T-helper 1 cell treated with Interleukin-12 subunit alpha and Interleukin-12 subunit beta and Interleukin-4 antibody, amounts not matched to agents 30 μg/mL and 1 μg/mL, for 36 hours (primary cell): ENCODE results near the gene L3MBTL2.

Source experiments
- H3K27ac Mint-ChIP-seq: one replicate; pipeline ENCODE4 v1.8.0; 2021; ENCODE audit warnings: mild to moderate bottlenecking, mixed read lengths
- H3K27me3 Mint-ChIP-seq: one replicate; pipeline ENCODE4 v1.8.0; 2021; ENCODE audit warnings: low read depth, mixed read lengths
- H3K36me3 Mint-ChIP-seq: one replicate; pipeline ENCODE4 v1.8.0; 2021; ENCODE audit warnings: low read depth, mixed read lengths
- H3K4me1 Mint-ChIP-seq: one replicate; pipeline ENCODE4 v1.8.0; 2021; ENCODE audit warnings: low read depth, mixed read lengths
- H3K4me3 Mint-ChIP-seq: one replicate; pipeline ENCODE4 v1.8.0; 2021; ENCODE audit warnings: mild to moderate bottlenecking, moderate library complexity, mixed read lengths
- H3K9me3 Mint-ChIP-seq: one replicate; pipeline ENCODE4 v1.8.0; 2021; ENCODE audit warnings: mixed read lengths

L3MBTL2 gene

DNA sequence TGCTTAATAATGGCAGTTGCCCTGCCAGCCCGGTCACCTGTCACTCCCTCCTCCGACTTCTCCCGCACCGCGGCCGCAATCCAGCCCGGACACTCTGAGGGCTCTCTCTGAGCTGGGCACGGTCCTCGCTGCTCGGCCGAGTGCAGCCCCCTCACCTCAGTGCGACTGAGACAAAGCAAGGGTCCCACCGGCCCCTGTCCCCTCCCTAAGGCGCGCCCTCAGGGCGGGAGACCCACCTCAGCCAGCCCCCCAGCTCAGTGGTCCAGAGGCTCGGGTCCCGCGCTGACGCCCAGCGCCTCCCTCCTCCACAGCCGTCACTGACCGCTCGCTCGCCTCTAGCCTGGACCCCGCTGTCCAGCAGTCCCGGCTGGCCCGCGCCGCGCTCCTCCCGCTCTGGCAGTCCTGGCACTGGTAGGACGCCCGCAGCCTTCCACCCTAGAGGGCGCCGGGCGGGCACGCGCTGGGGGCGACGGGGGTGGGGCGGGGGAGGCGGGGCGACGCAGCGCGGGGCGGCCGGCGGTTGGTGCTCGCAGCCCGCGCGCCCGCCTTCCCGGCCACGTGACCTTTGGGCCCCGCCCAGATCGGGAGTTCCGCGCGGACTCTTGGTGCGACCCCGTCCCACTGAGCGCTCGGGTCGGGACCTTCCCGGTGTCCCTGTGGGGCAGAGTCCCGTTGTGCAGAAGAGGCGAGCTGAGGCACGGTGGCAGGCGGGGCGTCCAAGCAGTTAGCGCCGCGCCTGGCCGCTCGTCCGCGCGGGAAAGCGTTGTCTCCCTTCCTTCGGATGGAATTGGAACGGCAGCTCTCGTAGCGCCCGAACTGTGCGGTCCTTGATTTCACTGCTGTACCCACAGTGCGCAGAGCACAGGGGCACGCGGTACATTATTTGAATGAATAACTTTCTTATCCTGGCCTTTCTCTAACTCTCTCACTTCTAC, 7.8 kb upstream of the L3MBTL2 start:
- Mint-ChIP-seq H3K27ac (peak overlapping the region; percentile 44), H3K36me3 (no peaks in the 10 kb centered on the region), H3K4me1 (peaks cover 8% of the 10 kb centered on the region), H3K9me3 (no peaks in the 10 kb centered on the region), H3K27me3 (peaks cover 39% of the 10 kb centered on the region), H3K4me3 (peak overlapping the region; percentile 87)

DNA sequence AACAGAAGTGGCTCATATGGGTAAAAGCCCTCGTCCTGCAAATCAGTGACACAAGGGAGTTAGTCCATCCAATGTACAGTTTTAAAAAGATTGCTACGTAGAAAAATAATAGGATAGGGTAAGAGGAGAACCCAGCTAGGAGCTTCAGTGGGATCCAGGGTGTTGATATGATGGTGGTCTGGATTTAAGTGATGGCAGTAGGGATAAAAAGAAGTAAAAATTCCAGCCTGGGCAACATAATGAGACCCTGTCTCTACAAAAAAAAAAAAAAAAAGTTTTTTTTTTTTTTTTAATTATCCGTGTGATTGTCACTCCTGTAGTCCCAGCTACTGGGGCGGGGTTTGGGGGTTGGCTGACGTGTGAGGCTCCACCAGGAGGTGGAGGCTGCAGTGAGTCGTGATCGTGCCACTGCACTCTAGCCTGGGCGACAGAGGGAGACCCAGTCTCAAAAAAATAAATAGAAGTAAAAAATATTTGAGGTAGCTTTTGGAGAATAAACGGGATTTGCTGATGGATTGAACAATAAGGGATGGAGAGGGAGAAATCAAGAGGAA, 7.0 kb upstream of the L3MBTL2 start:
- peak overlapping the region; percentile 87 for H3K4me3 Mint-ChIP-seq
- H3K36me3 Mint-ChIP-seq = no peaks in the 10 kb centered on the region
- H3K27ac Mint-ChIP-seq = peak overlapping the region; percentile 44
- H3K4me1 Mint-ChIP-seq = peaks cover 8% of the 10 kb centered on the region
- peaks cover 38% of the 10 kb centered on the region for H3K27me3 Mint-ChIP-seq
- H3K9me3 Mint-ChIP-seq = no peaks in the 10 kb centered on the region

DNA sequence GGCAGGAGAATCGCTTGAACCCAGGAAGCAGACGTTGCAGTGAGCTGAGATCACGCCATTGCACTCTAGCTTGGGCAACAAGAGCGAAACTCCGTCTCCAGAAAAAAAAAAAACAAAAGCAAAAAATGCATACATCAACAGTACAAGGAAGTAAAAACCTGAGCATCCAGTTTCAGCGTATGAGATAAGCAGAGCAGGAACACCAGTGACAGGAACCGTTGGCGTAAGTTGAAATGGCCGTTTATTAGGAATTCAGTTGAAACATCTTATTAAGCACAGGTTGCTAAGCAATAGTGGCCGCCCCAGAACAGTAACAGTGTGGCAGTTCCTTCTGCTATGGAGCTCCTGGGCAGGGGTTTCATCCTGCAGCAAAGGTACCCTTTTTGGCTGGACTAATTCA, 4.0 kb upstream of the L3MBTL2 start:
- no peaks in the 10 kb centered on the region for H3K9me3 Mint-ChIP-seq
- H3K27me3 Mint-ChIP-seq = peaks cover 36% of the 10 kb centered on the region
- peaks cover 22% of the 10 kb centered on the region for H3K4me1 Mint-ChIP-seq
- H3K27ac Mint-ChIP-seq = no peak overlapping the region
- H3K4me3 Mint-ChIP-seq = no peak overlapping the region
- peaks cover 1% of the 10 kb centered on the region for H3K36me3 Mint-ChIP-seq

DNA sequence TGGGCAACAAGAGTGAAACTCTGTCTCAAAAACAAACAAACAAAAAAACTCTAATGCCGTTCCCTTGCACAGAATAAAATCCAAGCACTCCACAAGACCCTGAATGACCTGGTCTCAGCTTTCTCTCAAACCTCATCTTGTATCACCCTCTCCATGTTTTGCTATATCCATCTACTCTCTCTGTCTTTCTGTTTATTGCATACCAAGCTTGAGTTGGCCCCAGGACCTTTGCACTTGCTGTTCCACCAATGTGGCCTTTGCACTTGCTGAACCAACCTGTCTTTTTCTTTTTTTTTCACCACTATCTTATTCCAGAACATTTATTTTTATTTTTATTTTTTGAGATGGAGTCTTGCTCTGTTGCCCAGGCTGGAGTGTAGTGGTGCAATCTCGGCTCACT, 2.0 kb upstream of the L3MBTL2 start:
- Mint-ChIP-seq H3K4me1 (peaks cover 25% of the 10 kb centered on the region), H3K4me3 (no peak overlapping the region), H3K27ac (no peak overlapping the region), H3K27me3 (peaks cover 25% of the 10 kb centered on the region), H3K9me3 (no peaks in the 10 kb centered on the region), H3K36me3 (peaks cover 3% of the 10 kb centered on the region)

DNA sequence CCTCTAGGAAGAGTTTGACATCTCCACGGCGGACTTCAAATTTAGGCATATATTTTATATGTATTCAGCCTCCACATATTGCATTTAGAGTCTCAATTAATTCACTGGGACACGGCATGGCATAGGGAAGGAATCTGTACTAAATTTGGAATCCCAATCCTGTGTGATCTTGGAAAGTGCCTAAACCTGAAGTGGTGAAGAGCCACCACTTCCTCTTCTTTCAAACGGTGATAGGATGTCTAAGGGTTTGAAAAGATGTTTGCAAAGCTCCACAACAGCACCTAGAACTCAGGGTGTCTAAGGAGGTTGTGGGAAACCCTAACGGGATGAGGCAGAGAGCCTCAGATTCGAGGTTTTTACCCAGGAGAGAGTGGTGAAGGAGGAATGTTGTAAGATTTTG, 1.0 kb upstream of the L3MBTL2 start:
- no peaks in the 10 kb centered on the region for H3K9me3 Mint-ChIP-seq
- peaks cover 23% of the 10 kb centered on the region for H3K4me1 Mint-ChIP-seq
- H3K36me3 Mint-ChIP-seq = peaks cover 6% of the 10 kb centered on the region
- peak overlapping the region; percentile 76 for H3K4me3 Mint-ChIP-seq
- H3K27ac Mint-ChIP-seq = peak overlapping the region; percentile 72
- H3K27me3 Mint-ChIP-seq = peaks cover 20% of the 10 kb centered on the region

DNA sequence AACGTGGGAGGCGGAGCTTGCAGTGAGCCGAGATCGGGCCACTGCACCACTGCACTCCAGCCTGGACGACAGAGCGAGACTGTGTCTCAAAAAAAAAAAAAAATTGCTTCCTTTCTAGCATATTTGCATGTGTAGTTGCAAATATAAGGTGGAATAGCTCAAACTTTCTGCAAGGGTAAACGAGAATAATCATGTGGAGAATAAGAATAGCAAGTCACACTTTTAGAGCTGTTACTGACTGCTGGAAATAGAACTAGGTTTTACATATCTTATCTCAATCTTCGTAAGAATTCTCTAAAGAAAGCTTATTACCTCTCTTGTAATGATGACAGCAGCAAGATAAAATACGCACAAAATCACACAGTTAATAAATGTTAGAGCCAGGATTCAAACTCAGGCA, 1.6 kb downstream of the L3MBTL2 start:
- H3K4me3 Mint-ChIP-seq = peak overlapping the region; percentile 53
- H3K9me3 Mint-ChIP-seq = no peaks in the 10 kb centered on the region
- peaks cover 11% of the 10 kb centered on the region for H3K36me3 Mint-ChIP-seq
- H3K4me1 Mint-ChIP-seq = peaks cover 26% of the 10 kb centered on the region
- peaks cover 8% of the 10 kb centered on the region for H3K27me3 Mint-ChIP-seq
- H3K27ac Mint-ChIP-seq = no peak overlapping the region

DNA sequence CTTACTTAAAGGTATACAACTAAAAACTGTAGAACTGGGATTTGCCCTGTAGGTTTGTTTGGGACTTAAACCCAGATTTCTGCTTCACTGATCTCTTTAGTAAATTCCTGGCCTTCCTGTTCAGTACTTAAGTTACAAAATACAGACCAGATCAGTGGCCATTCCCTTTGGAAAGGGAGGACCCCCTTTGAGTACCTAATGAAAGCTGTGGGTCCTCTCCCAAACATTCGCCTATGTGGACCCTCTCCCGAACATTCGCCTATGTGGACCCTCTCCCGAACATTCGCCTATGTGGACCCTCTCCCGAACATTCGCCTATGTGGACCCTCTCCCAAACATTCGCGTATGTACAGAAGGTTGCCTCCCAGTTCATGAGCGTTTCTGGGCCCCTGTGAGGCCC, 10.3 kb downstream of the L3MBTL2 start:
- peak overlapping the region; percentile 81 for H3K27ac Mint-ChIP-seq
- H3K36me3 Mint-ChIP-seq = peaks cover 41% of the 10 kb centered on the region

DNA sequence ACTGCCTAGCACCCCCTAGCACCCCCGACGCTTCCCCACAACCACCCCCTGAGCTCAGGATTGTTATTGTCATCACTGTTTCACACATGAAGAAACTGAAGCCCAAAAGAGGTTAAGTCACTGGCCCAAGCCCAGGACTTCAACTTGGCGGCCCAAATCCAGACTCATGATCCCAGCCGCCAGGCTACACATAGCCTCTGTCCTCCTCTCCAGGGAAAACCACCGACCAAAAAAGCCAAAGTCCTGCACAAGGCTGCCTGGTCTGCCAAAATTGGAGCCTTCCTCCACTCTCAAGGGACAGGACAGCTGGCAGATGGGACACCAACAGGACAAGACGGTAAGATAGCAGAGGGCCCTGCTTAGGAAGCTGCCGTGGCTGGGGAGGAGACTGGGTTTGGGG, 10.8 kb downstream of the L3MBTL2 start:
- Mint-ChIP-seq H3K36me3 (peaks cover 41% of the 10 kb centered on the region), H3K27ac (peak overlapping the region; percentile 81), H3K9me3 (no peaks in the 10 kb centered on the region), H3K4me1 (peaks cover 30% of the 10 kb centered on the region), H3K27me3 (no peaks in the 10 kb centered on the region), H3K4me3 (peak overlapping the region; percentile 63)

More for the DNA sequence above, 10.3 kb downstream of the L3MBTL2 start:
- H3K4me1 Mint-ChIP-seq = peaks cover 30% of the 10 kb centered on the region
- H3K9me3 Mint-ChIP-seq = no peaks in the 10 kb centered on the region
- H3K4me3 Mint-ChIP-seq = peak overlapping the region; percentile 35
- H3K27me3 Mint-ChIP-seq = no peaks in the 10 kb centered on the region

DNA sequence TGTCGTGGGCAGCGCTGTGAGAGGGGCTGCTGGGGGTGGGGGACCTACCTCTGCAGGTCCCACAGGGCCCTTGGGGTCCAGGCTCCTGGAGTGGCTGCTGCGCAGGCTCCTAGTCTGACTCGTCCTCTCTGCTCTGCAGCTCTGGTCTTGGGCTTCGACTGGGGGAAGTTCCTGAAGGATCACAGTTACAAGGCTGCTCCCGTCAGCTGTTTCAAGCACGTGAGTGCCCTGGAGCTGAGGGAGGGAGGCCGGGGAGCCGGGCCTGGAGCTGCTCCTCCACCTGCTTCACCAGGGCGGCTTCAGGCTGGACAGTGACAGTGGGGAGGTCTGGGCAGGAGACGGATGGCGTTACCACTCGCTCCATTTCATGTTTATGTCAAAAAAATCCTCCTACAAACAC, 11.9 kb downstream of the L3MBTL2 start:
- peaks cover 44% of the 10 kb centered on the region for H3K36me3 Mint-ChIP-seq
- H3K9me3 Mint-ChIP-seq = no peaks in the 10 kb centered on the region
- peaks cover 30% of the 10 kb centered on the region for H3K4me1 Mint-ChIP-seq
- H3K27me3 Mint-ChIP-seq = no peaks in the 10 kb centered on the region
- peak overlapping the region; percentile 63 for H3K4me3 Mint-ChIP-seq
- H3K27ac Mint-ChIP-seq = peak overlapping the region; percentile 93

DNA sequence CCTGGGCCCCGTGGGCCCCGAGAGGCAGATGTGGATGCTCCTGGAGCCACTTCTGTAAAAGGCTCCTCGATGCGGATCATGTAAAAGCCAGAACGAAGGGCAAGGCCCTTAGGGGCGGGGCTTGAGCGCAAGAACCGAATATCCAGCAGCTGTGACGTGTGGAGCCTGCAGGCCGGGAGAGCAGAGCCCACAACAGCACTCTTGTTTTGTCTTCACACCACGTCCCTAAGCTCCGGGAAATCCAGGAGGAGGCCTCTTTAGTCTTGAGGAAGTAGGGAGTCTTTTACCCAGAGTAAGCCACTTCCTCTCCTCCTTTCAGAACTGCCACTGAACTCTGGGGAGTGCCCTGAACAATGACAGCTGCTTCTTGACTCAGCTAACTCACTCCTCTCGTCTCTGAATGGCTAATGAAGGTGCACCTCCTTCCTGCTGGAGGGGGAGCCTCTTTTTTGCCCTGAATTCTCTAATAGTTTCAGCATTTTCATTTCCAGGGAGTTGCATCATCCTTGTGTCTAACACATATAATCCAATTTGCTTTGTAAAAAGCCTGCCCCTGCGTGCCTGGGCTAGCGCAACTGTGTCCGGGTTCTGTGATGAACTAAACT, 12.5 kb downstream of the L3MBTL2 start:
- H3K36me3 Mint-ChIP-seq = peaks cover 42% of the 10 kb centered on the region
- peak overlapping the region; percentile 63 for H3K4me3 Mint-ChIP-seq
- H3K27ac Mint-ChIP-seq = peak overlapping the region; percentile 93
- no peaks in the 10 kb centered on the region for H3K27me3 Mint-ChIP-seq
- peaks cover 30% of the 10 kb centered on the region for H3K4me1 Mint-ChIP-seq
- H3K9me3 Mint-ChIP-seq = no peaks in the 10 kb centered on the region

DNA sequence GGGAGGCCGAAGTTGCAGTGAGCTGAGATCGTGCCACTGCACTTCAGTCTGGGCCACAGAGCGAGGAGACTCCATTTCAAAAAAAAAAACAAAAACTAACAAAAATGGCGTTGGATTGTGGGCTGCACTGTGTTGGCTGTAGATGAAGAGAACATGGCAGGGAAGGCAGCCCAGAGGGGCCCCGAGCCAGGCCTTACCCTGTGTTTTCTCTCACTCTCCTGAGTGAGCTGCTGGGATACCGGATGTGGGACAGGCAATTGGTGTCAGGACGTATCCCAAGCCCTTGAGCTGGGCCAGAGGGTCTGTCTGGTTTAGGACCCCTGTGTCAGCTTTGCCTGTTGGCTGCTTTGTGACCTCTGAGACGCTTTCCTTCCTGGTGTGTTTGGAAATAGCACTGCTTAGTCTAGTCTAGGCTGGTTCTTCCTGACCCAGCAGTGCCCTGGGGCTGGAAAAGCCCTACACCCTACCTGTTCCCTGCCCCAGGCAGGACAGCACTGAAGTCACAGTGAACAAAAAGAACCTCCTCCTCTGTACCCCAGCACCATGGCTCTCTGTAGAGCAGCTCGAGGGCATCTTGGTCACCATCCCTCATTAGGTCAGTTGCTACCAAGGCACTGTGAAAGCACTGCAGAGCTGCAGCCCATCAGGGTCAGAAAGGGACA, 17.9 kb downstream of the L3MBTL2 start:
- Mint-ChIP-seq H3K9me3 (no peaks in the 10 kb centered on the region), H3K27ac (no peak overlapping the region), H3K4me1 (peaks cover 6% of the 10 kb centered on the region), H3K4me3 (no peak overlapping the region), H3K27me3 (no peaks in the 10 kb centered on the region), H3K36me3 (peaks cover 20% of the 10 kb centered on the region)

DNA sequence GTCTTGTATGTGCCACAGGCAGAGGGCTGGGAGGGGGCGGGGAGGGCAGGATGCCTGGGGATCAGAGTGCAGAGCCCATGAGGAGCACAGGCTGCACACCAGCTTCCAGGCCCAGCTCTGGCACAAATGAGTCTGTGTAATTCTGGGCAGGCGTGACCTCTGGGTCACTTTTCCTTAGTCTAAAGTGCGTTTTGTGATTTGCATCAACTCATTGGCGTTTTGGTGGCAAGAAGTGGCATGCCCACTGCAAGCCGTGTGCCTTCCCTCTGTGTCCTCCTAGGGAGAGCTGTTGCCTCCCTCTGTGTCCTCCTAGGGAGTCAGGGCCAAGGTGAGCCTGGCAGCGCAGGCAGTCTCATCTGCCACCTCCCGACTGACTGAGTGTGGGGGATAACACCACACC, 18.4 kb downstream of the L3MBTL2 start:
- H3K27ac Mint-ChIP-seq = no peak overlapping the region
- H3K27me3 Mint-ChIP-seq = no peaks in the 10 kb centered on the region
- H3K9me3 Mint-ChIP-seq = no peaks in the 10 kb centered on the region
- no peak overlapping the region for H3K4me3 Mint-ChIP-seq
- H3K4me1 Mint-ChIP-seq = peaks cover 5% of the 10 kb centered on the region
- peaks cover 19% of the 10 kb centered on the region for H3K36me3 Mint-ChIP-seq

DNA sequence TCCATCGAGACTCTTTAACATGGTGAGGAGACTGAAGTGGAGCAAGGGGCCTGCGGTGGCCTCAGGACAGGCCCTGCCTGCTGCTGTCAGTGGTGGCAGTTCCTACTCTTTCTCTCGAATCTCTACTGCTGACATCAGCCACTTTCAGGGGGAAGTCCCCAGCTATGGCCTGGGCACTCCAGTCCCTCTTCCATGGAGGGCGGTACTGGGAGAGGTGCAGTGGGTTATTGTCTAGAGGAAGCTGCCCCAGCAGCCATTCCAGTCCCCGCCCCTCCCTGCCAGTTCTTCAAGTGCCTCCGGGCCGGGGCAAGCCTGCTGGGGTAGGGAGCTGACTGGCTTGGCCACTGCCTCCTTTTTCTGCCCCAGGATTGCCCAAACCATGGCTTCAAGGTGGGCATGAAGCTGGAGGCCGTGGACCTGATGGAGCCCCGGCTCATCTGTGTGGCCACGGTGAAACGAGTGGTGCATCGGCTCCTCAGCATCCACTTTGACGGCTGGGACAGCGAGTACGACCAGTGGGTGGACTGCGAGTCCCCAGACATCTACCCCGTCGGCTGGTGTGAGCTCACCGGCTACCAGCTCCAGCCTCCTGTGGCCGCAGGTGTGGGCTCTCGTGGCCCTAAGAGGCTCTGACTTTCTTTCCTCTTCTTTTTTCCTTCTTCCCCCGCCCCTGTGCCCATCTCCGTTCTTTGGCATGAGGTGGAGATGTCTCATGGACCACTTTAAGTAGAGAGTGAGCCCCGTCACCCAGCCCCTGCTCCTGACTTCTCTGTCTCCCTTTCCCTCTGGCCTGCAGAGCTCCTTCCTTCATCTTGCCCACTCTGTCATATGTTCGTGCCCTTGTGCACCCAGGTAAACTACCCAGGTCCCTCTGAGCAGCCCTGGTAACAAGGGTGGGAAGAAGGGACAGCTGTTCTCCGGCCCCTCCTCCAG, 21.9 kb downstream of the L3MBTL2 start:
- Mint-ChIP-seq H3K4me3 (no peak overlapping the region), H3K27ac (no peak overlapping the region), H3K36me3 (peaks cover 14% of the 10 kb centered on the region), H3K9me3 (no peaks in the 10 kb centered on the region), H3K27me3 (no peaks in the 10 kb centered on the region), H3K4me1 (no peaks in the 10 kb centered on the region)

DNA sequence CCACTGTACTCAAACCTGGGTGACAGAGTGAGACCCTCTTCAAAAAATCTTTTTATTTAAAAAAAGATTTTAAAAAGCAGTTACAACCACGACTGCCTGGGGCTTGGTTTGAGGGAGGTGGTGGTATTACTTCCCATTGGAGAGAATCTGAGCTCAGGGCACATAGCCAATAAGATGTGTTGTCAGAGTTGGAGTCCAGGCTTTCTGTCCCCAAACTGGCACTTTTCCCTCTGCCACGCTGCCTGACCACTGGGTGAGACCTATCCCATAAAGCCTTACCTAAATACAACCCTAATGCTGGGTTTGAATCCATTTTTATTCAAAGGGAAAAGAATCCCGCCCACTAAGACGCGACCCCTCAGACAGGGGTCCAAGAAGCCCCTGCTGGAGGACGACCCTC, 24.1 kb downstream of the L3MBTL2 start:
- Mint-ChIP-seq H3K36me3 (peaks cover 12% of the 10 kb centered on the region), H3K4me3 (no peak overlapping the region), H3K4me1 (no peaks in the 10 kb centered on the region), H3K27ac (no peak overlapping the region), H3K27me3 (no peaks in the 10 kb centered on the region), H3K9me3 (no peaks in the 10 kb centered on the region)
